ENCODE results near the gene MALSU1.
A peak's percentile ranks its signal among the peaks of the same experiment; 100 is the strongest.
"Not testable (repeated sequence)": the region's sequence is repeated elsewhere in the genome, so short reads cannot be mapped to it uniquely, and the experiment has no call there.

The MALSU1 gene

GRCh38 chr7:23287612-23288011, 11.5 kb upstream of the MALSU1 start:
- DNase-seq = peak; percentile 19 to 24

DNA sequence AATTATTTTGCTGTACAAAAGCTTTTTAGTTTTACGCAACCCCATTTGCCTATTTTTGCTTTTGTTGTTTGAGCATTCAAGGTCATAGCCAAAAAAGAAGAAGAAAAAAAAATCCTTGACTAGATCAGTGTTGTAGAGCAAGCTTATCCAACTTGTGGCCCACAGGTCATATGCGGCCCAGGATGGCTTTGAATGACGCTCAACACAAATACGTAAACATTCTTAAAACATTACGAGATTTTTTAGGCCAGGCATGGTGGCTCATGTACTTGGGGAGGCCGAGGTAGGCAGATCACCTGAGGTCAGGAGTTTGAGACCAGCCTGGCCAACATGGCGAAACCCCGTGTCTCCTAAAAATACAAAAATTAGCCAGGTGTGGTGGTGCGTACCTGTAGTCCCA, 8.1 kb upstream of the MALSU1 start:
- no peak for DNase-seq

DNA sequence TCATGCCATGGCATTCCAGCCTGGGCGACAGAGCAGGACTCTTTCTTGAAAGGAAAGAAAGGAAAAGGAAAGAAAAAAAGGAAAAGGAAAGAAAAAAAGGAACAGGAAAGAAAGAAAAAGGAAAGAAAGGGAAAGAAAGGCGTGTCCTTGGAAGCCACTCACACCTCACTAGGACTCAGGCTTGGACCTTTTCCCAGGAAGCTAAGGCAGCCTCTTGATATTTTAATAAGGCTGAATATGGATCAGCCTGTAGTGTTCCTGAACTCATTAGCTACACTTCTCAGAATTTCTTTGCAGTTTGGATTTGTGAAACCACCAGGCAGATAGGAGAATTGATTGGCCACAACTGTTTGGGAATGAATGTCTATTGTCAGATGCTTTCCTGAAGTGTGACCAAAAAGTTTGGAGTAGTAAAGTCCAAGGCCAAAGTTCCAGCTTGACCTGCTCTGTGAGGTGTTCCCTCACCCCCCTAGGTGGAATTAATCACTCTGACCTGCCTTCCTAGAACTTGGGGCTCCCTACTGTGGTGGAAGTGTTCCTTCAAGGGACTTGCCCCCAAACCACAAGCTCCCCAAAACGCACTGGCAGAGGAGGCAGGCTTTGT, 7.1 kb upstream of the MALSU1 start:
- DNase-seq = no peak

- no peak for DNase-seq
Observed at GRCh38 chr7:23292623-23293022, 6.5 kb upstream of the MALSU1 start.

GRCh38 chr7:23293500-23294073, 5.6 kb upstream of the MALSU1 start:
- no peak for DNase-seq

- DNase-seq = peak in 1 of 2 donors; percentile 16
Observed at GRCh38 chr7:23294549-23295400, 4.4 kb upstream of the MALSU1 start.

DNA sequence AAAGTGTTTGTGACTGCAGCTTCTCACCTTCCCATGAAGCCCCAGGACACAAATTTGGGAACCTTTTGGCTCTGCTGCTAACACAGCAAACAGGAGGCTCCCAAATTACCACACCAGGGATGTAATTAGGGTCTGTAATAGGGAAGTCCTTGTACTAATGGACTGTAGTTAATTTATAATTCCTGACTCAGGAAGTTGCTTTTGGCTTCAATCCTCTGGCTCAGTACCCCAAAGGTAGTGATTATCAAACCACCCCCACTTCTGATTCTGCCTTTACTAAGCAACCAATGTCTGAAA, 3.8 kb upstream of the MALSU1 start:
- DNase-seq = no peak

GRCh38 chr7:23298141-23298881, 828 bp upstream of the MALSU1 start:
- no peak for DNase-seq

- peak in 1 of 2 donors; percentile 18 for DNase-seq
Observed at GRCh38 chr7:23299770-23300300, 696 bp downstream of the MALSU1 start.

DNA sequence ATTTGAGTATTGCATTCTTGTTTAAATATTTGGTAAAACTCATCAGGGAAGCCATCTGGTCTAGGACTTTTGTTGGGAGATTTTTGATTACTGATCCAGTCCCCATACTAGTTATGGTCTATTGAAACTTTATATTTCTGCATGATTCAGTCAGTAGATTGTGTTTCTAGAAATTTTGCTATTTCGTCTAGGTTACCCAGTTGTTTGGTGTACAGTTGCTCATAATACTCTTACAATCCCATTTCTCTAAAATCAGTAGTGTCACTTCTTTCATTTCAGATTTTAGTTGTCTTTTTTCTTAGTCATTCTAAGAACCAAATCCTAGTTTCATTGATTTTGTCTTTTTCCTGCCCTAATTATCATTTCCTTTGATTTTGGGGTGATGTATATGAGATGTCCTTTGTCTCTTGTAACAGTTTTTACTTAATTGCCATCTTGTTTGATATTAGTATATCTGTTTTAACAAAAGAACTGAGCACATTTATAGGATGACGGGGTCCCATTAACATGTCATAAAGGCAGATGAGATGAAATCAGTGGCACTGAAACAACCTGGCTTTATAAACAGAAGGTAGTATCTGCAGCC, 7.9 kb downstream of the MALSU1 start:
- DNase-seq = no peak

GRCh38 chr7:23308754-23309153, 9.6 kb downstream of the MALSU1 start:
- DNase-seq = no peak

- DNase-seq = not testable (repeated sequence)
Observed at GRCh38 chr7:23312141-23312540, 13.0 kb downstream of the MALSU1 start.

GRCh38 chr7:23315366-23315765, 16.2 kb downstream of the MALSU1 start:
- no peak for DNase-seq

DNA sequence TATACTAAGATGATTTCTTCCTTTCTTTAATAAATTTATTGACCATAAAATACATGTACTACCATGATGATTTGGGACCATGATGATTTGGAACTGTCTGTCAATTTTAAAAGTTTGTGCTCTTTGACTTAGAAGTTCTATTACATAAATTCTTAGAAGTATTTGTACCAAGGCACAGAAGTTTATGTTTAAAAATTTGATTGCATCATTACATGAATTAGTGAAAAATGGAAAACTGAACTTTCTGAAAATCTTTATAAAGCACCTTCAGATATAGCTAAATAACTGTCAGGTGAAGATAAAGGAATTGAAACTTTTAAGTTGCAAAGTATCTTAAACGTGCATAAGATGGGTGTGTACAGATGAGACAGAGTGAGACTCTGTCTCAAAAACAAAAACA, 32.0 kb downstream of the MALSU1 start:
- DNase-seq = no peak

DNA sequence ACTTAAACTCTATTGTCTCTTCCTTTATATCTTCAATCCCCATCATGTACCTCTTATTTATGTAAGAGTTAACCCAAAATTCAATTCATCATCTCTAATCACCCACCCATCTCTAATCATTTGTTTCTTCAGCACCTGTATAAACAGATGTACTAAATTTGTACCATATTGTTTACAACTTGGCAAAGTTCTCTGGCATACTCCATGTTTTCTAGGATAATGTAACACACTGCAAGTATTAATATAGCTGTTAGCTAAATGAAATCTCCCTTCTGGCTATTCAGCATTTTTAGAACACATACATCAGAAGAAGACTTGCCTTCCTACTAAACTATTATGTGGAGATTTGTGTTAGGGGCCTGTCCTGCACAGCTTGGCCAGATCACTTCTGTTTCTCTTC, 33.1 kb downstream of the MALSU1 start:
- no peak for DNase-seq

GRCh38 chr7:23332910-23333612, 33.9 kb downstream of the MALSU1 start:
- no peak for DNase-seq

DNA sequence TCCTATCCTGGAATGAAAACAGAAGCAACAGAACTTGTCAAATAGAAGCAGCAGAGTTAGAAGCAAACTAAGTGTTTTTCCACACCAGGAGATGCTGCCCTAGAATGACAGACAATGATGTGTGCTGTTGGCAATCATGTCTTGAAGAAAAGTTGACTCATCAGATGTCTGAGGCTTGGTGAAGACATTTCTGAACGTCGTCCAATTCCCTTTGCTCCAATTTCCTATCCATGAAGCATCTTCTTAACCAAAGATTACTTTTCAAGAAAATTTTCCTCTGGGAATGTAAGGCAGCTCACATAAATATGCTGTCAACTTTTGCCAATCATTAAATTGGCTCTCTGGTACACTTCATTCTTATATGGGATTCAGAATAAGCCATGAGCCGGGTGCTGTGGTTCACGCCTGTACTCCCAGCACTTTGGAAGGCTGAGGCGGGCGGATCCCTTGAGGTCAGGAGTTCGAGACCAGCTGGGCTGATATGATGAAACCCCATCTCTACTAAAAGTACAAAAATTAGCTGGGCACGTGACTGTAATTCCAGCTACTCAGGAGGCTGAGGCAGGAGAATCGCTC, 34.6 kb downstream of the MALSU1 start:
- no peak for DNase-seq

GRCh38 chr7:23334482-23335056, 35.4 kb downstream of the MALSU1 start:
- no peak for DNase-seq

GRCh38 chr7:23335136-23335535, 36.0 kb downstream of the MALSU1 start:
- DNase-seq = no peak

DNA sequence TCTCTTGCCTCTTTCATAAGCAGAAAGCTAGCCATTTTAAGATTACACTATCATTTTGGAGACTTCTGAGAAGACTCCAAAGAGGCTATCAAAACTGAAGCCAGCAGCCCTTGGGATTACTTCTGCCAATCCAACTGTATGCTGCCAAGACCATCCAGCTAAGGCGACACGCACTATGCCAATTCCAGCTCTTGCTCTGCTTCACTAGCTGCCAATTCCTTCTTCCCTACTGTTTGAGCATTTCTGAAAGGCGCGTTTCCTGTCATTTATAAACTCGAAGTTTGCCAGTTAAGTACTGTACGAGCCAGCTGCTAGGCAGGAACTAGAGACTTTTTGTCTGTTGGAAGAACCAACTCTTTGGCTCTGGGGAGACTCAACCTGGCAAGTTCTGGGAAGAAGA, 36.5 kb downstream of the MALSU1 start:
- DNase-seq = no peak

DNA sequence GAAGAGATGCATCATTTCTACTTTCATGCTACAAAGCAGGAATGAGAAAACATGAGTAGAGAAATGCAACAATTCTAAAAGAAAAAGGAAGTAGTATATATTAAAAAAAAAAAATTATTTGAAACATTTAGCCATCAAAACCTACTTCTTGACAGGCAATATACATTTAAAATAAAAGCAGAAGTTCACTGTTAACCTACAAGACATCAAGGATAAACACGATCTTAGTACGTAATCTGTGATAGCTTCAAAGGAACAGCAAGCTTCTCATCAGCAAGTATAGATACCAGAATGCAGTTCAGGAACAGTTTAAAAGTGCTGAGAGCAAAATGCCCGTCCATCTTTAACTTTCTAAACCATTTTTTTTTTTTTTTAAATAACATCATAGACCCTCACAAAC, 36.9 kb downstream of the MALSU1 start:
- DNase-seq = no peak

All from inflammatory macrophage treated with lipopolysaccharide for 1 hour (primary cell).